Dedifferentiated amniotic fluid mesenchymal stem cell (primary cell): ENCODE measurements around the gene UBAC2.
"Not testable (repeated sequence)": the region's sequence is repeated elsewhere in the genome, so short reads cannot be mapped to it uniquely, and the experiment has no call there.

Experiments
- DNase-seq: peaks from one replicate; pipeline ENCODE4 v3.0.0-alpha.2; 2016; ENCODE audit errors: extremely low spot score

The UBAC2 gene

GRCh38 chr13:99393391-99393790 lies 192.7 kb downstream of the UBAC2 start:
- DNase-seq = not testable (repeated sequence)

- DNase-seq = no peak
Measured at GRCh38 chr13:99393791-99394735, 193.4 kb downstream of the UBAC2 start.

- no peak for DNase-seq
Measured at GRCh38 chr13:99395436-99395835, 194.8 kb downstream of the UBAC2 start.

- DNase-seq = no peak
Measured at GRCh38 chr13:99396446-99396845, 195.8 kb downstream of the UBAC2 start.

GRCh38 chr13:99398071-99398470 lies 197.4 kb downstream of the UBAC2 start:
- no peak for DNase-seq

DNA sequence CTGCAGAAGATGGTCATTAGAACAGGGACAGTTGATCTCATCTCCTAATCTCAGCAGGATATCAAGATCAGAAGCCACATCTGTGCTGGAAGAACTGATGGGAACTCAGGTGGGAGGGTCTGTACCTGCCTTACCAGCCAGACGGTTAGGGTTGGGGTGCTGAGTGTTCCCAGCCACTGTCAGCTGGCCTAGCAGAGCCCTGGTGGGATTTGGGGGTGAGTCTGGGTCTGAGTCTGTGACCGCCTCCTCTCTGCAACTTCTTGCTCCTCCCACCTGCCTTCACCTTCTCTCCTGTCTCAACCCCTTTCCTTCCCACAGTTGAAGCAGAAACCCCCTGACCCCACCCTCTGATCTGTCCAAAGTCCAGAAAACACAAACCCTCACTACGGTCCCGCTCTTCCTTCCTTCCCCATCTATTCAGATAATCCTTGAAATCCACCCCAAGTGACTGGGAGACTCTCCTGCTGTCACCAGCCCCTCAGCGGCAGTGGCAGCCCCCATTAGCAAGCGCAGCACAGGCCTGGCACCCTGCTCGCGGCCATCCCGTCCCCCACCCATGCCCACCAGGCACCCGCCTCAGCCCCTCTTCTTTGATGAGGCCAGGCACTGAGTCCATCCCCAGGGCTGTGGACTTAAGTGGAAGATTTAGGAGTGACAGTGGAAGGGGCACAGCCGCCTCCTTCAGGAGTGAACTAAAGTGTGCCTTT lies 198.4 kb downstream of the UBAC2 start:
- no peak for DNase-seq

DNA sequence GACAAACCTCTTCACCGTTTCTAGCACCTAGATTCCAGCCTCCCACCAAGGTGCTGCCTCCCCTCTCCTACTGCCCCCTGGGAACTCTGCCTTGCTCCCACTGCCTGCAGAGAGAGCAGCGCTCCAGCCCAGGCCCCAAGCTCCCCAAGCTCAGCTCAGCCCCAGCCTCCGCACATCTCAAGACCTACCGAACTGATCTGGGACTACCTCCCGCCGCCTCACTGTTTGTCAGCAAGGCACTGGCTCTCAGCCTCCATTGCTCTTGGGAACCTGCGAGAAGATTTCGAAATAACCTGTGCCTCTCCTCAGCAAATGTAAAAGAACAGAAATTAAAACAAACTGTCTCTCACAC lies 198.9 kb downstream of the UBAC2 start:
- no peak for DNase-seq

GRCh38 chr13:99403458-99403971 lies 202.9 kb downstream of the UBAC2 start:
- no peak for DNase-seq

- no peak for DNase-seq
Measured at GRCh38 chr13:99404005-99404755, 203.5 kb downstream of the UBAC2 start.

DNA sequence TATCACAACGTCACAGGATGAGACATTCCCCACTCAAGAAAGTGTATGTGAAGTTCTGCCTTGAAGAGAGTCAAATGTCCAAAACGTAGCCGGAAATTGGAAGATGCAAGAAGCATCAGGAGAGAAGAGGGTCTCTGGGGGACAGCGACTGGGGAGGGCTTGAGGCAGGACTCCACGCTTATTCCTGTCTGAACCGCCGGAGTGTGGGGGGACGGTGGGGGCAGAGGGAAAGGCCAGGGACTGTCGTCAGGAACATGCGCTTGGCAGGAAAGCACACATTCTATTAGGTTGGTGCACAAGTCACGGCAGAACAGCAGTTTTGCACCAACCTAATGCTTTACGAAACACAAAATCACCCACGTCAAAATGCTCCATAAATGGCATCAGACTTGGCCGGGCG lies 205.3 kb downstream of the UBAC2 start:
- no peak for DNase-seq

DNA sequence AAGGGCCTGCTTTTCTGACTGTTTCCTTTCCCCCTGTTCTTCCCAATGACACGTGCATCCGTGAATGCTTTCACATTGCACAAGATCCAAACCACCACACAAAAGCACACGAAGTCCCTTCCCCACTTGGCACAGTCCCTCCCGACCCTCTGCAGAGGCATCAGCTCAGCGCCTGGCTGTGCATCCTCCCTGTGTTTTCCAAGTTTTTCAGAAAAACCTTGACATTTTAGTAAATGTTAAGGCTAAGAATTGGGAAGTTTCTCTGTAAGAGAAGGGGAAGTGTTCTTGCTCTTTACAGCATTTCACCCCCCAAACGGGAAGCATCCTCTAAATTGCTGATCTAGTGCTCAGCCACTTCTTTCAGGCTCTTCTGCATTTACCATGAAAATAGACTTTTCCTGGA lies 206.1 kb downstream of the UBAC2 start:
- no peak for DNase-seq

DNA sequence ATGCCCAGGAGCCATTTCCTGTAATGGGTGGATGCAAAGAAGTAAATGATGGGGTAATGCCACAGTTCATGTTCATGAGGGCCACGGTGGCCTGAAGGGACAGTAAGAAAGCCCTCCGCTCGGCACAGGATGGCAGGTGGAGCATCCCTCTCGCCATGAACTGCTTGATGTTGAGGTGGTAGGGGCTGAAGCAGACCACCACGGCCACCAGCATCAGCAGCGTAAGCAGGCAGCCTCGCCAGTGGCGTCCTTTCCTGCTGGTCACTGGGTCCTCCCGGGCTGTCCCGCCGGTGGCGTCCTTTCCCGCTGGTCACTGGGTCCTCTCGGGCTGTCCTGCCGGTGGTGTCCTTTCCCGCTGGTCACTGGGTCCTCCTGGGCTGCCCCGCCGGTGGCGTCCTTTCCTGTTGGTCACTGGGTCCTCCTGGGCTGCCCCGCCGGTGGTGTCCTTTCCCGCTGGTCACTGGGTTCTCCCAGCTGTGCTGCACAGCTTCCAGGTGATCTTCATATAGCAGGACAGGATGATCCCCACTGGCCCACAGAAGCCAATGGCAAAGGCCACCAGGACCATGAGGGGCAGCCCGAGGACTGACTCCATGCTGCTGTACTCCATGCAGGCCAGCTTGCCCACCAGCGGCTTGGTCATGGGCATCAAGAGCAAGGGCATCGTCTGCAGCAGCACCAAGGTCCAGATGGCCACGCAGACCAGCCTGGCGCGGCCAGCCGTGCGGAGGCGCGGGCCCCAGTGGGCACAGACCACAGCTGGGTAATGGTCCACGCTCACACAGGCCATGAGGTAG lies 207.4 kb downstream of the UBAC2 start:
- DNase-seq = no peak

DNA sequence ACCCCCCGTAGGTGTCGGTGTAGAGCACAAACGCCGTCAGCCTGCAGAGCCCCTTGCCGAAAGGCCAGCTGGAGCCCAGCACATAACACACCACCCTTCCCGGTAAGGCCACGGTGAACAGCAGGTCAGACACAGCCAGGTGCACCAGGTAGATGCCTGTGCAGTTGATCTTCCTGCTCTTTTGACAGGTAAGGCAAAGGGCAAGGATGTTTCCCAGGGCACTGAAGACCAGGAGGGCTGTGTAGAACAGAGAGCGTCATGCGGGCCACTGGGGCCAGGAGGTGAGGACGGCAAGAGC lies 208.0 kb downstream of the UBAC2 start:
- DNase-seq = no peak

GRCh38 chr13:99409461-99410083 lies 208.9 kb downstream of the UBAC2 start:
- not testable (repeated sequence) for DNase-seq

DNA sequence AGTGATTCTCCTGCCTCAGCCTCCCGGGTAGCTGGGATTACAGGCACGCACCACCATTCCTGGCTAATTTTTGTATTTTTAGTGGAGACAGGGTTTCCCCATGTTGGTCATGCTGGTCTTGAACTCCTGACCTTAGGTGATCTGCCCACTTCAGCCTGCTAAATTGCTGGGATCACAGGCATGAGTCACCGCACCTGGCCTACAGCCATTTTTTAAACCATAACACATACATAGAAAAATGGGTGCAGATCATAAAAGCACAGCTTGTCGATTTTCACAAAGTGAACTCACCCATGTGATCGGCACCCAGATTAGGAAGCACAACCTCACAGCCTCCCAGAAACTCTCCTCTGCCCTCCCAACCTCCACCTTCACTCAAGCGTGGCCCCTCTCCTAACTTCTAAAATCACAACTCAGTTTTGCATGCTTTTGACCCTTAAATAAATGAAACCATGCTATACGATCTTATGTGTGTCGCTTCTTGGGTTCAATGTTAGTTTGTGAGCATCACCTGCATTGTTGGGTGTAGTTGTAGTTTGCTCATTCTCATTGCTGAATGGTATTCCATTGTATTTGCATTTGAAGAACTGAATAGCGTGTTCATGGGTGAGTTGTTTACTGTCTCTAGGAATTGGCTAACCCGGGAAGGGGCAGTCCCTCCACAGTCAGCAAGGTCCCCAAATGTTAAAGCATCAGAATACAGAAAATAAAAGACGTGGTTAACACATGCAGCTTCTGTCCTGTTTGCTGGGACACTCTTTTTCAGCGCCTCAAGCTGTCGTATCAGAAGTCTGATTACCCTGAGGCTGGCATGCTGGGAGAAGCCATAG lies 210.2 kb downstream of the UBAC2 start:
- not testable (repeated sequence) for DNase-seq

DNA sequence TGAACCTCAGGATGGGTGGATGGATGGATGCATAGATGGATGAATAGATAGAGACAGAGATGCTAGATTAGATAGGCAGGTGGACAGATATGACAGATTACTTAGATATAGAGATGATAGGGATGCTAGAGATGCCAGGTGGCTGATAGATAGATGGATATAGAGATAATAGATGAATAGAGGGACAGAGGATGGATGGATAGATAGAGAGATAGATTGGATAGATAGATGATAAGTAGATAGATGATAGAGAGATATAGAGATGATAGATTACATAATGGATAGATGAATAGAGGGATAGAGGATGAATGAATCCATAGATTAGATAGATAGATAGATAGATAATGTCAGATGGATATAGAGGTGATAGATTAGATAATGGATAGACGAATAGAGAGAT lies 212.2 kb downstream of the UBAC2 start:
- no peak for DNase-seq

DNA sequence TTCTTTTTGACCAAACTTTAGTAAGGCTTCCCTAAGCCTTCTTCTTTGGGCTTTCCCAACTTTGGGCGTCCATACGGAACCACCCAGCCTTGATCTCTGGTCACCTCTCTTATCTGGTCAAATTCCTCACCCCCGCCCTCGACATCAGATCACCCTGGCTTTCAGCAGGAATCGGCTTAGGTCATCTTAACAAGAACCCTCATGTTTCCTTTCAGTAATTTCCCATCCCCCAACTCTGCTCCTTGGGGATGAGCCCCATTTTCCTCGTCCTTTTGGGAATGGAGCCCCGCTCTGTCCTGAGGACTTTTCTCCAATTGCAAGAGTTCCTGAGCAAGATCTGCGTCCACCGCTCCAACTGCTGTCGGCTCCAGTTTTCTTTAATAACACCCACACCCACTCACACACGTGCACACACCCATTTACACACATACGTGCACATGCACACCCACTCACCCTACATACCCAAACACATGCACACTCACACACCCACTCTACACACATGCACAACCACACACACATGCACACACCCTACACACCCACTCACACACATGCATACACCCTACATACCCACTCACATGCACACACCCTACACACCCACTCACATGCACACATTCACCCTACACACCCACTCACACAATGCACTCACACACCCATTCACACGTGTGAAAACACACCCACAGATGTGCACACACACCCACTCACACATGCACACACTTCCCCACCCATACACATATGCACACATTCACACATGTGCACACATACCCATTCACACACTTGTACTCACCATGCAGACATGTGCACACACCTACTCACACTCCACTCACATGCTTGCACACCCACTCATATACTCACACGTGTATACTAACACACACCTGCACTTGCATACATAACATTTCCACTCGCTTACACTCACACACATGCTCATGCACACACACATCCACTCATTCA lies 213.7 kb downstream of the UBAC2 start:
- DNase-seq = no peak

DNA sequence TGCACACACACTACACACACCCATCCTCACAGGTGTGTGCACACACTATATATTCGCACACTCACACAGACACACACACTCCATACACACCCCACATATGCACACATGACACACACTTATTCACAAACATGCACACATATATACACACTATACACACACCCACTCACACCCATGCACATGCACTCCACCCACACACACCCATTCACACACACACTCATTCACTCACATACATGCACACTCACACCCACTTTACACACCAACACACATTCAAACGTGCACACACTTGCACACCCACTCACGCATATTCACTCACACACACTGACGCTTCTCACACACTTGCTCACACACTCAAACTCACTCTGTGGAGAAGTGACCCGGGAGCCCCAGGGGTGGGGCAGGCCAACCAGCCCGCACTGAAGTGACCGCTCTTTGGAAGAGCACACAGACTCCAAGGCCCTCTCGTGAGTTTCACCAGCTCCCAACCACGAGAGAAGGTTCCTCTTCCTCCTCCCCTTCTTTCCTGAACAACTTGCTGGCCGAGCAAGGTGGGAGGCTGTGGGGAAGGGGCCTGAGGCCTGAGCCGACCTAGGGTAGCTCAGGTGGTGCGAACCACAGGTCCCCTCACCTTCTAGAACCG lies 214.5 kb downstream of the UBAC2 start:
- no peak for DNase-seq
